HUES48 (cell line): ENCODE measurements around the gene F2RL3.

Experiments
- H3K27ac ChIP-seq: one replicate; pipeline ENCODE4 v1.7.0; 2013; ENCODE audit warnings: low read depth, low read length, inconsistent platforms
- H3K27me3 ChIP-seq: 2 replicates; pipeline ENCODE4 v1.6.1; 2013; ENCODE audit warnings: mild to moderate bottlenecking, low read length; ENCODE audit not compliant: control insufficient read depth, insufficient read depth
- H3K36me3 ChIP-seq: 2 replicates; pipeline ENCODE4 v1.6.1; 2013; ENCODE audit warnings: low read length; ENCODE audit not compliant: control insufficient read depth, insufficient read depth
- H3K4me1 ChIP-seq: 2 replicates; pipeline ENCODE4 v1.6.1; 2013; ENCODE audit warnings: mild to moderate bottlenecking, low read length; ENCODE audit not compliant: control insufficient read depth, insufficient read depth
- H3K4me3 ChIP-seq: 2 replicates; pipeline ENCODE4 v1.5.1; 2013; ENCODE audit warnings: mild to moderate bottlenecking, low read depth, low read length
- H3K9ac ChIP-seq: 2 replicates; pipeline ENCODE4 v1.6.1; 2013; ENCODE audit warnings: mild to moderate bottlenecking, low read depth, low read length, moderate library complexity
- H3K9me3 ChIP-seq: 2 replicates; pipeline ENCODE4 v1.6.1; 2013; ENCODE audit warnings: low read length; ENCODE audit not compliant: control insufficient read depth, insufficient read depth

The F2RL3 gene

GRCh38 chr19:16888629-16889365 lies at the start of gene F2RL3:
TSS of gene F2RL3 (plus strand) at chr19:16888999. CDS start at chr19:16889190, 191 bp downstream.
- H3K4me1 ChIP-seq: no peaks in the 10 kb centered on the region
- no peaks in the 10 kb centered on the region for H3K9me3 ChIP-seq
- no peak within 1 kb of the TSS for H3K9ac ChIP-seq
- no peaks in the 10 kb centered on the region for H3K36me3 ChIP-seq
- no peak within 1 kb of the TSS for H3K27ac ChIP-seq
- no peaks in the 10 kb centered on the region for H3K27me3 ChIP-seq
- H3K4me3 ChIP-seq: no peak within 1 kb of the TSS

- Histone ChIP-seq H3K4me3 (no peak overlapping the region), H3K27ac (no peak overlapping the region), H3K4me1 (no peaks in the 10 kb centered on the region), H3K36me3 (peaks cover 95% of the 10 kb centered on the region), H3K9ac (no peak overlapping the region), H3K27me3 (no peaks in the 10 kb centered on the region), H3K9me3 (no peaks in the 10 kb centered on the region)
Observed at GRCh38 chr19:16841391-16841926, 47.3 kb upstream of the F2RL3 start.

- H3K9ac ChIP-seq: no peak overlapping the region
- peaks cover 97% of the 10 kb centered on the region for H3K36me3 ChIP-seq
- H3K9me3 ChIP-seq: no peaks in the 10 kb centered on the region
- no peak overlapping the region for H3K27ac ChIP-seq
- H3K4me1 ChIP-seq: no peaks in the 10 kb centered on the region
- H3K27me3 ChIP-seq: no peaks in the 10 kb centered on the region
- no peak overlapping the region for H3K4me3 ChIP-seq
Observed at GRCh38 chr19:16846901-16847300, 41.9 kb upstream of the F2RL3 start.

- Histone ChIP-seq H3K9me3 (no peaks in the 10 kb centered on the region), H3K36me3 (peaks cover 97% of the 10 kb centered on the region), H3K27me3 (no peaks in the 10 kb centered on the region), H3K4me1 (no peaks in the 10 kb centered on the region), H3K4me3 (no peak overlapping the region), H3K27ac (no peak overlapping the region), H3K9ac (no peak overlapping the region)
Observed at GRCh38 chr19:16847430-16847829, 41.4 kb upstream of the F2RL3 start.

- H3K36me3 ChIP-seq: peaks cover 97% of the 10 kb centered on the region
Observed at GRCh38 chr19:16849168-16849567, 39.6 kb upstream of the F2RL3 start.

GRCh38 chr19:16850133-16850532 lies 38.7 kb upstream of the F2RL3 start:
- no peaks in the 10 kb centered on the region for H3K4me1 ChIP-seq
- H3K36me3 ChIP-seq: peaks cover 97% of the 10 kb centered on the region
- H3K27me3 ChIP-seq: no peaks in the 10 kb centered on the region
- H3K27ac ChIP-seq: no peak overlapping the region
- H3K4me3 ChIP-seq: no peak overlapping the region
- no peak overlapping the region for H3K9ac ChIP-seq
- no peaks in the 10 kb centered on the region for H3K9me3 ChIP-seq

More at GRCh38 chr19:16849168-16849567, 39.6 kb upstream of the F2RL3 start:
- no peaks in the 10 kb centered on the region for H3K4me1 ChIP-seq
- no peaks in the 10 kb centered on the region for H3K9me3 ChIP-seq
- H3K27me3 ChIP-seq: no peaks in the 10 kb centered on the region
- no peak overlapping the region for H3K27ac ChIP-seq
- H3K9ac ChIP-seq: no peak overlapping the region
- no peak overlapping the region for H3K4me3 ChIP-seq

- no peaks in the 10 kb centered on the region for H3K9me3 ChIP-seq
- H3K27me3 ChIP-seq: no peaks in the 10 kb centered on the region
- H3K4me1 ChIP-seq: no peaks in the 10 kb centered on the region
- no peak overlapping the region for H3K9ac ChIP-seq
- no peak overlapping the region for H3K27ac ChIP-seq
- H3K4me3 ChIP-seq: no peak overlapping the region
- peaks cover 95% of the 10 kb centered on the region for H3K36me3 ChIP-seq
Observed at GRCh38 chr19:16851031-16851712, 37.6 kb upstream of the F2RL3 start.

- Histone ChIP-seq H3K4me1 (no peaks in the 10 kb centered on the region), H3K4me3 (no peak overlapping the region), H3K9ac (no peak overlapping the region), H3K9me3 (no peaks in the 10 kb centered on the region), H3K27me3 (no peaks in the 10 kb centered on the region), H3K36me3 (peaks cover 78% of the 10 kb centered on the region), H3K27ac (no peak overlapping the region)
Observed at GRCh38 chr19:16853066-16853465, 35.7 kb upstream of the F2RL3 start.

- H3K27me3 ChIP-seq: no peaks in the 10 kb centered on the region
- no peak overlapping the region for H3K4me3 ChIP-seq
- no peak overlapping the region for H3K9ac ChIP-seq
- H3K4me1 ChIP-seq: no peaks in the 10 kb centered on the region
- no peak overlapping the region for H3K27ac ChIP-seq
- peaks cover 53% of the 10 kb centered on the region for H3K36me3 ChIP-seq
- H3K9me3 ChIP-seq: no peaks in the 10 kb centered on the region
Observed at GRCh38 chr19:16856091-16856490, 32.7 kb upstream of the F2RL3 start.

- Histone ChIP-seq H3K36me3 (peaks cover 45% of the 10 kb centered on the region), H3K9me3 (no peaks in the 10 kb centered on the region), H3K27me3 (no peaks in the 10 kb centered on the region), H3K27ac (no peak overlapping the region), H3K4me3 (no peak overlapping the region), H3K4me1 (no peaks in the 10 kb centered on the region), H3K9ac (no peak overlapping the region)
Observed at GRCh38 chr19:16859626-16860025, 29.2 kb upstream of the F2RL3 start.

- H3K4me1 ChIP-seq: no peaks in the 10 kb centered on the region
- no peaks in the 10 kb centered on the region for H3K27me3 ChIP-seq
- H3K9ac ChIP-seq: no peak overlapping the region
- H3K36me3 ChIP-seq: peaks cover 43% of the 10 kb centered on the region
- no peaks in the 10 kb centered on the region for H3K9me3 ChIP-seq
- no peak overlapping the region for H3K27ac ChIP-seq
- H3K4me3 ChIP-seq: no peak overlapping the region
Observed at GRCh38 chr19:16860118-16860517, 28.7 kb upstream of the F2RL3 start.
